Aorta (tissue), 5 donors: ENCODE results near the gene NREP. TPM values are rescaled to one million over a fixed set of nuclear protein-coding genes. Genes with fewer than 3 reads are reported as not detected.
"Not testable (repeated sequence)": the region's sequence is repeated elsewhere in the genome, so short reads cannot be mapped to it uniquely, and the experiment has no call there.

Source experiments
- ATAC-seq: fragments of 200-7000 bp; cut with Tn5 transposase; one replicate; pipeline ENCODE4 v1.9.1; 2022; ENCODE audit warnings: moderate library complexity; ENCODE audit not compliant: low FRiP score
- DNase-seq, 2 donors: peaks; one replicate each; pipeline ENCODE4 v3.0.0-alpha.2; 2020
- H3K27ac ChIP-seq, 2 donors: one replicate each; pipeline ENCODE4 v1.5.1; 2013; ENCODE audit warnings: low read length in 2 of 2, mild to moderate bottlenecking in 2 of 2, moderate library complexity in 2 of 2, control low read depth in 1 of 2, inconsistent platforms in 1 of 2, low read depth in 1 of 2
- H3K27me3 ChIP-seq, 2 donors: one replicate each; pipeline ENCODE4 v1.6.1; 2013; ENCODE audit warnings: control low read depth in 1 of 2, low read length in 1 of 2, mild to moderate bottlenecking in 1 of 2, moderate library complexity in 1 of 2; ENCODE audit not compliant: insufficient read depth in 2 of 2, control insufficient read depth in 1 of 2
- H3K36me3 ChIP-seq, 2 donors: one replicate each; pipeline ENCODE4 v1.6.1; 2013; ENCODE audit warnings: control low read depth in 1 of 2, low read length in 1 of 2, mild to moderate bottlenecking in 1 of 2; ENCODE audit not compliant: insufficient read depth in 2 of 2, control insufficient read depth in 1 of 2
- H3K4me1 ChIP-seq, 2 donors: one replicate each; pipeline ENCODE4 v1.6.1; 2013; ENCODE audit warnings: low read length in 2 of 2, control low read depth in 1 of 2, mild to moderate bottlenecking in 1 of 2, moderate library complexity in 1 of 2; ENCODE audit not compliant: insufficient read depth in 2 of 2, control insufficient read depth in 1 of 2
- H3K4me3 ChIP-seq, 2 donors: one replicate each; pipeline ENCODE4 v1.5.1; 2013; ENCODE audit warnings: low read length in 2 of 2, control low read depth in 1 of 2, mild to moderate bottlenecking in 1 of 2
- H3K9me3 ChIP-seq: one replicate; pipeline ENCODE4 v1.6.1; 2013; ENCODE audit warnings: mild to moderate bottlenecking, low read length; ENCODE audit not compliant: control insufficient read depth
- WGBS, 2 donors: extraction: QIAGEN DNeasy Blood & Tissue Kit; methylation state at CpG; one replicate each; pipeline ENCODE4 v1.1.7; 2013; 5-methylcytosine and 5-hydroxymethylcytosine counted together
- intact Hi-C, 2 donors: fragments of 100-400 bp; cut with DNase I; formaldehyde crosslinking; loops; one replicate each; pipeline versions ENCODE4 v1.14.2 to v1.15.0; 2022
- polyA plus RNA-seq, 2 donors: library from polyadenylated mRNA; stranded (reverse); fragments of 200-250 nt; gene quantifications; one replicate each; pipeline ENCODE4 v1.2.3, GENCODE V29; 2013
- total RNA-seq, 2 donors: library from RNA; stranded (reverse); fragmentation: NEBNext Ultra II Directional; extraction: Animal tissue kit (Norgen Biotek cat#: 25700); gene quantifications; one replicate each; pipeline ENCODE4 v1.2.1, GENCODE V29; 2021
- donor health status: healthy with polysubstance abuse.
- donor health status: Bipolar disorder and iron deficiency.
- donor health status: DM: no; HTN: no; CAD: no.
- donor health status: DM: no; HTN: no; CAD: no.
- donor health status: DM: yes; HTN: yes; CAD: no.

NREP gene
- total and polyA plus RNA-seq, 4 donors: 8.3 to 33.7 (median 22.2) TPM

DNA sequence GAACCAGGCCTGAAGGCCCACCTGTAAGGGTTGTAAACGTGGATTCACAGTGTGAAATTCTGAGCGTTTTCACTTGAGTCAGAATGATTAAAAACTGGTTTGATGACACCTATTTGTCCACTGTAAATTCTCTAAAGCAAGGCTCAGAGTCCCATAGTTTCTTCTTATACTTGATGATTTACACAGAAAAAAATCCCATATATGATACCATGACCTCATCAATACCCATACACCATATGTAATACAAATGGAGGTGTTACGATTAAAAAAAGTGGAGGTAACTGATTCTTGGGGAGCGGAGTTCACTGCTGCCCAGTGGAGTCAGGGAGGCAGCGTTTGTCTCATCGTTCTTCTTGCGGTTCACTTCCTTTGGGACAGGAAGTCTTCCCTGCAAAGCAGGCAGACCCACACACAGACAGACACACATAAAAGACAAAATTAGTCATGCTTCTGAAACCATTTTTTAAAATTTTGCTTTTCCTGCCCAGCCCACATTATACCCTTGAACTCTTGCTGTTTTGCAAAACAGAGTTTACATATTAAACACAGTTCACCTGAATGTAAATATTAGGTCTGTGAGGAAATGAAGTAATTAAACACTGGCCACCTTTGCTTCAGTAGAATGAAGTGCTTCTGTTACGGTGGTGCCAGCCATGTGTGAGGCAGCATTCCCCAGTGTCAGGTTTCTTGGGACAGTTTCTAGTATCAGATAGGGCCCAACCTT lies 26.2 kb downstream of the NREP start:
- Histone ChIP-seq H3K27me3 (no peaks in the 10 kb centered on the region), H3K27ac (no peak overlapping the region), H3K4me1 (no peaks in the 10 kb centered on the region), H3K36me3 (peaks cover 0 to 2% of the 10 kb centered on the region in 2 donors), H3K4me3 (no peak overlapping the region), H3K9me3 (no peaks in the 10 kb centered on the region)
- no peak for ATAC-seq
- intact Hi-C loops: loop anchor here in 1 of 2 donors (10.0 kb wide), 1 partner anchor 46 kb away; no protein-coding TSS in a partner anchor
- 93 to 95% methylated on average over 8 of the region's 8 CpGs for WGBS, 2 donors
- DNase-seq: no peak

DNA sequence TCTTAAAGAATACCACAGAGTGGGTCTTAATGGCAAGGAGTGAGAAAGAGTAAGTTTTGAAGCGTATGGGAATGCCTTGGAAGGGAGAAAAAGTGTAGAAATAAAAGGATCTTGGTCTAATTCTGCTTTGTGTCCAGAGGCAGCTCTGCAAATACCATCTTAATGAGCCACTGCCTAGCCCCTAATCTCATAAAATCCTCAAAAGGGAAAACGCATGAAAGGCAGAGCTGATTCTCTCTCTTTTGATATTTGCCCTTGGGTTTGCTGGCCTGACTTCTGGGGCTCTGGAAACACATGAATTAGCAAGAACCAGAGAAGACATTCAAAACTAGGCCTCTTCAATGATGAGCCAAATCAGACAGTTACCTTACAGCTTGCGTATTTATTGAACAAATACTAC lies 28.1 kb downstream of the NREP start:
- 93 to 97% methylated on average over 3 of the region's 3 CpGs for WGBS, 2 donors
- Histone ChIP-seq H3K27ac (no peak overlapping the region), H3K4me3 (no peak overlapping the region), H3K27me3 (no peaks in the 10 kb centered on the region), H3K4me1 (no peaks in the 10 kb centered on the region), H3K36me3 (peaks cover 0 to 2% of the 10 kb centered on the region in 2 donors), H3K9me3 (no peaks in the 10 kb centered on the region)
- ATAC-seq: no peak
- DNase-seq: no peak
- intact Hi-C loops: no loop called here

- H3K4me1 ChIP-seq: no peaks in the 10 kb centered on the region
- H3K27me3 ChIP-seq: no peaks in the 10 kb centered on the region
- H3K36me3 ChIP-seq: peaks cover 0 to 2% of the 10 kb centered on the region in 2 donors
- no peak overlapping the region for H3K27ac ChIP-seq
- intact Hi-C loops: no loop called here
- no peak overlapping the region for H3K4me3 ChIP-seq
- DNase-seq: no peak
- H3K9me3 ChIP-seq: no peaks in the 10 kb centered on the region
- WGBS, 2 donors: 90 to 91% methylated on average over 2 of the region's 2 CpGs
- ATAC-seq: no peak
Observed at GRCh38 chr5:111726986-111727385, 30.0 kb downstream of the NREP start.

GRCh38 chr5:111722140-111722539 lies 34.9 kb downstream of the NREP start:
- ATAC-seq: no peak
- Histone ChIP-seq H3K27ac (no peak overlapping the region), H3K4me3 (no peak overlapping the region), H3K9me3 (no peaks in the 10 kb centered on the region), H3K27me3 (no peaks in the 10 kb centered on the region), H3K36me3 (no peaks in the 10 kb centered on the region), H3K4me1 (no peaks in the 10 kb centered on the region)
- intact Hi-C loops: no loop called here
- 53 to 72% methylated on average over 2 of the region's 2 CpGs for WGBS, 2 donors
- DNase-seq: no peak

GRCh38 chr5:111720333-111720890 lies 36.6 kb downstream of the NREP start:
- DNase-seq (no peak), ATAC-seq (no peak)
- WGBS, 2 donors: 92% methylated on average over 2 of the region's 2 CpGs
- intact Hi-C loops: no loop called here
- Histone ChIP-seq H3K9me3 (no peaks in the 10 kb centered on the region), H3K27me3 (no peaks in the 10 kb centered on the region), H3K36me3 (no peaks in the 10 kb centered on the region), H3K4me3 (no peak overlapping the region), H3K27ac (no peak overlapping the region), H3K4me1 (no peaks in the 10 kb centered on the region)

DNA sequence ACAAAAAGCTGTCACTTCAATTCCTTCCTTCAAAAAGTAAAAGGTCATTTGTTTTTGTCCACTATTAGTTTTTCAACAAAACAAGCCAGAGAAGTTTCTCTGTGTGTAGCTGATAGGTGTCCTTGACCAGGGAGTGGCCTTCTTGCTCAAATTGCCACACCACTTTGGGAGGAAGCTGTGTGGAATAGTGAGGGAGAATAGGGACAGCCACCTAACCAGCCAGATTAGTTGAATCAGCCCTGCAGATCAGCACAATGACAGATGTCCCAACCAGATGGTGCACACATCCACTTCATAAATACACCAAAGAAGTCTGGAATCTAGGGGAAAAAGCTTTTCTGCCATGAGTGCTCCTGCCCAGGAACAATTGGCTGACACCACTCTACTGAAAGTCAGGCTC lies 37.2 kb downstream of the NREP start:
- ATAC-seq (no peak), DNase-seq (no peak)
- Histone ChIP-seq H3K9me3 (no peaks in the 10 kb centered on the region), H3K36me3 (no peaks in the 10 kb centered on the region), H3K4me1 (no peaks in the 10 kb centered on the region), H3K27ac (no peak overlapping the region), H3K4me3 (no peak overlapping the region), H3K27me3 (no peaks in the 10 kb centered on the region)
- intact Hi-C loops: no loop called here

- DNase-seq: not testable (repeated sequence)
Observed at GRCh38 chr5:111716789-111717188, 40.2 kb downstream of the NREP start.

DNA sequence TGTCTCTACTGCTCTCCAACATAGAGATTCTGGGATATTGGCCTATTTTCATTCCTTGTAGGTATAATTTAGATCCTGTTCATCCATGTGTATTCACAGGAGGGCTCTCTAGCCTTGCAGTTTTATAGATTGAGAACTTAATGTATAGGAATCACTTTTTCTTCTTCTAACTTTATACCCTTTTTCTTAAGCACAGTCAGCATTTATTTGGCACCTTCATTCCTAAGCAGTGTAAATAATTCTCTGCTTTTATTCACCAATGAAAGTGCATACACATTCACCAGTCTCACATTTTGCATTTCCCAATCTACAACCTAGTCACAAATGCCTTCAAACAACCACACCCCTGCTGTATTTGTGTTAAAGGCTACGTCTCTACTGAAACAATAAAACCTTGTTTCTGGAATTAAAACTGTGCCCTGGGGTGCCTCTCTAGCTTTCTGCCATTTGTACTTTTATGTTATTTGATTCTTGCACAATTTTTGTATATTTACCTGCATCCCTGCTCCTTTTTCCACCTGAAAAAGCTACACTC lies 49.3 kb downstream of the NREP start:
- Histone ChIP-seq H3K4me1 (no peaks in the 10 kb centered on the region), H3K27me3 (no peaks in the 10 kb centered on the region), H3K9me3 (no peaks in the 10 kb centered on the region), H3K4me3 (no peak overlapping the region), H3K36me3 (no peaks in the 10 kb centered on the region), H3K27ac (no peak overlapping the region)
- 88 to 92% methylated on average over 1 of the region's 1 CpG for WGBS, 2 donors
- intact Hi-C loops: no loop called here
- DNase-seq: no peak
- ATAC-seq: no peak

More at GRCh38 chr5:111716789-111717188, 40.2 kb downstream of the NREP start:
- H3K36me3 ChIP-seq, H3K4me3 ChIP-seq, H3K4me1 ChIP-seq, H3K27me3 ChIP-seq, H3K27ac ChIP-seq, ATAC-seq, H3K9me3 ChIP-seq, intact Hi-C loops: not testable (repeated sequence)
- WGBS, 2 donors: 95 to 97% methylated on average over 3 of the region's 3 CpGs

GRCh38 chr5:111706345-111706744 lies 50.6 kb downstream of the NREP start:
- no peak overlapping the region for H3K4me3 ChIP-seq
- ATAC-seq (peak; percentile 50), DNase-seq (no peak)
- H3K27me3 ChIP-seq: no peaks in the 10 kb centered on the region
- no peak overlapping the region for H3K27ac ChIP-seq
- 29 to 32% methylated on average over 4 of the region's 4 CpGs for WGBS, 2 donors
- intact Hi-C loops: no loop called here
- no peaks in the 10 kb centered on the region for H3K4me1 ChIP-seq
- H3K36me3 ChIP-seq: no peaks in the 10 kb centered on the region
- no peaks in the 10 kb centered on the region for H3K9me3 ChIP-seq
